CD4-positive, alpha-beta memory T cell (primary cell): ENCODE data around the gene TEX35. TPM values are rescaled to one million over a fixed set of nuclear protein-coding genes. Genes with fewer than 3 reads are reported as not detected.

Experiments
- CTCF ChIA-PET: fragments of 350-600 bp; sonication (Branson Sonifier 250); formaldehyde crosslinking; loops from one replicate; lab custom pipeline; 2021; ENCODE audit warnings: inconsistent platforms; ENCODE audit not compliant: partially characterized antibody; lab: Charles Lee
- POLR2A ChIA-PET: fragments of 350-600 bp; sonication (Branson Sonifier 250); formaldehyde crosslinking; loops from one replicate; lab custom pipeline; 2021; ENCODE audit not compliant: partially characterized antibody; lab: Charles Lee
- DNase-seq, 5 donors: peaks; one replicate each; pipeline versions ENCODE4 v3.0.0 to v3.0.0-alpha.2; 2020 to 2022; ENCODE audit warnings: mixed read lengths in 1 of 5
- H3K27ac ChIP-seq: one replicate; pipeline ENCODE4 v1.7.0; 2013; ENCODE audit warnings: low read depth, low read length
- H3K27me3 ChIP-seq: 2 replicates; pipeline ENCODE4 v1.7.0; 2013; ENCODE audit warnings: mild to moderate bottlenecking, low read length, moderate library complexity; ENCODE audit not compliant: insufficient read depth
- H3K36me3 ChIP-seq: 2 replicates; pipeline ENCODE4 v1.7.0; 2013; ENCODE audit warnings: mild to moderate bottlenecking, low read length, moderate library complexity; ENCODE audit not compliant: insufficient read depth
- H3K4me1 ChIP-seq: 2 replicates; pipeline ENCODE4 v1.7.0; 2013; ENCODE audit warnings: mild to moderate bottlenecking, low read length, moderate library complexity; ENCODE audit not compliant: insufficient read depth
- H3K4me3 ChIP-seq, 2 donors: one replicate each; pipeline ENCODE4 v1.7.0; 2013; ENCODE audit warnings: low read length in 2 of 2, mild to moderate bottlenecking in 1 of 2
- H3K9me3 ChIP-seq, 2 donors: one replicate each; pipeline ENCODE4 v1.7.0; 2013; ENCODE audit warnings: low read length in 2 of 2, control low read depth in 1 of 2; ENCODE audit not compliant: control insufficient read depth in 1 of 2
- H3K27ac Mint-ChIP-seq, 7 donors: one replicate each; pipeline ENCODE4 v1.8.0; 2020 to 2021; ENCODE audit warnings: mixed read lengths in 7 of 7, mild to moderate bottlenecking in 6 of 7, inconsistent platforms in 3 of 7, moderate library complexity in 3 of 7
- H3K27me3 Mint-ChIP-seq, 2 donors: one replicate each; pipeline ENCODE4 v1.8.0; 2020 to 2021; ENCODE audit warnings: mixed read lengths in 2 of 2
- H3K36me3 Mint-ChIP-seq, 2 donors: one replicate each; pipeline ENCODE4 v1.8.0; 2020 to 2021; ENCODE audit warnings: mixed read lengths in 2 of 2, inconsistent platforms in 1 of 2, mild to moderate bottlenecking in 1 of 2
- H3K4me1 Mint-ChIP-seq, 4 donors: one replicate each; pipeline ENCODE4 v1.8.0; 2020 to 2021; ENCODE audit warnings: mixed read lengths in 4 of 4, mild to moderate bottlenecking in 1 of 4
- H3K4me3 Mint-ChIP-seq, 8 donors: one replicate each; pipeline ENCODE4 v1.8.0; 2020 to 2021; ENCODE audit warnings: mixed read lengths in 8 of 8, mild to moderate bottlenecking in 7 of 8, moderate library complexity in 6 of 8, inconsistent platforms in 3 of 8
- H3K9me3 Mint-ChIP-seq, 8 donors: one replicate each; pipeline ENCODE4 v1.8.0; 2020 to 2021; ENCODE audit warnings: mixed read lengths in 8 of 8, mild to moderate bottlenecking in 5 of 8, inconsistent platforms in 3 of 8, moderate library complexity in 1 of 8
- intact Hi-C: fragments of 100-400 bp; cut with micrococcal nuclease; formaldehyde crosslinking; loops from one replicate; pipeline ENCODE4 v1.15.1; 2023
- polyA plus RNA-seq, 2 donors: library from polyadenylated mRNA; unstranded; fragments of 300-500 nt; fragmentation: Illumina TruSeq; gene quantifications; one replicate each; pipeline ENCODE4 v1.2.3, GENCODE V29; 2021
- total RNA-seq, 2 experiments: library from RNA; stranded (reverse); gene quantifications; one replicate each; pipeline ENCODE4 v1.2.3, GENCODE V29; 2021

TEX35 gene
- total and polyA plus RNA-seq, 4 experiments from 2014 or later: 0.16 TPM; not detected in 3

DNA sequence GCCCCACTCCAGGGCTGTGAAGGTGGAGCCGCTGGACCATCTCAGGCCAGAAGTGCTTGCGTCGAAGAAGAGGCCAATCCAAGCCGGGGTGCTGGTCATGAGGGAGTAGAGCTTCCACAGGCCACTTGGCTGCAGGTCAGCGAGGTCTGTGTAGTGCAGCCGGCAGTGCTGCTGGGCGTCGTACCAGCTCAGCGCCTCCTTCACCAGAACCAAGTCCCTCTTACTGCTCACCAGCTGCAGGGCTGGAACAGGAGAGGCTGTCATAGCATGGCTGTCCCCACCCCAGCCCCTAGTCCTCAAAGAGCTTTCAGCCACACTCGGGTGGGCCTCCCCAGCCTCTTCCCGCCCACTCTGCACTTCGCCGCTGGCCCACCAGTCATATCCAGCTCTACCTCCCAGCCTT, 18.3 kb upstream of the TEX35 start:
- peaks cover 0 to 5% of the 10 kb centered on the region in 2 donors for H3K27me3 Mint-ChIP-seq
- no peak overlapping the region for H3K27ac ChIP-seq
- no peak for DNase-seq
- H3K9me3 ChIP-seq: no peaks in the 10 kb centered on the region
- no peaks in the 10 kb centered on the region for H3K4me1 Mint-ChIP-seq
- no peak overlapping the region for H3K4me3 ChIP-seq
- H3K4me1 ChIP-seq: no peaks in the 10 kb centered on the region
- POLR2A ChIA-PET: no interaction called here
- CTCF ChIA-PET: interaction anchor here (0.6 kb wide), 2 partner anchors 47 to 584 kb away, joined by 3 read pairs; no protein-coding TSS in a partner anchor
- no peaks in the 10 kb centered on the region for H3K9me3 Mint-ChIP-seq
- intact Hi-C loops: no loop called here
- no peaks in the 10 kb centered on the region for H3K27me3 ChIP-seq
- H3K36me3 ChIP-seq: no peaks in the 10 kb centered on the region
- no peak overlapping the region for H3K4me3 Mint-ChIP-seq
- no peaks in the 10 kb centered on the region for H3K36me3 Mint-ChIP-seq
- H3K27ac Mint-ChIP-seq: no peak overlapping the region

DNA sequence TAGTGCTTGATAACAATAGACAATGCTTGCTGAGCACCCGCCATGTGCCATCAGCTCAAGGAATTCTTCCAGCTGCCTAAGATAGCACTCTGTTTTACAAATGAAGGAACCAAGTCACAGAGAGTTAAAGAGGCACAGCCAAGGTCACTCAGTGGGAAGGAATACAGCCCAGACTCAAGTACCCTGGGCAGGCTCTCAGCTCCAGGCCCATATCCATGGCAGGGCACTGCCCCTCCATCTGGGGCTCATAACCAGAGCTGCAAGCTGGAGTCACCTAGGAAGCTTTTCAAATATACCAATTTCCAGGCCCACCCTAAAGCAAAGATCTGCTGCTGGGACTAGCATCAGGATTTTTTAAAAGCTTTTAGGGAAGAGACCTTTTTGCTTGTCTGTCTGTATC, 17.8 kb upstream of the TEX35 start:
- ChIA-PET POLR2A (no interaction called here), CTCF (interaction anchor here (0.6 kb wide), 2 partner anchors 47 to 583 kb away, joined by 3 read pairs; no protein-coding TSS in a partner anchor)
- Mint-ChIP-seq H3K27ac (no peak overlapping the region), H3K36me3 (no peaks in the 10 kb centered on the region), H3K9me3 (no peaks in the 10 kb centered on the region), H3K27me3 (peaks cover 0 to 5% of the 10 kb centered on the region in 2 donors), H3K4me3 (no peak overlapping the region), H3K4me1 (no peaks in the 10 kb centered on the region)
- H3K9me3 ChIP-seq: no peaks in the 10 kb centered on the region
- H3K36me3 ChIP-seq: no peaks in the 10 kb centered on the region
- H3K4me3 ChIP-seq: no peak overlapping the region
- no peaks in the 10 kb centered on the region for H3K4me1 ChIP-seq
- no peak for DNase-seq
- intact Hi-C loops: no loop called here
- no peaks in the 10 kb centered on the region for H3K27me3 ChIP-seq
- H3K27ac ChIP-seq: no peak overlapping the region

DNA sequence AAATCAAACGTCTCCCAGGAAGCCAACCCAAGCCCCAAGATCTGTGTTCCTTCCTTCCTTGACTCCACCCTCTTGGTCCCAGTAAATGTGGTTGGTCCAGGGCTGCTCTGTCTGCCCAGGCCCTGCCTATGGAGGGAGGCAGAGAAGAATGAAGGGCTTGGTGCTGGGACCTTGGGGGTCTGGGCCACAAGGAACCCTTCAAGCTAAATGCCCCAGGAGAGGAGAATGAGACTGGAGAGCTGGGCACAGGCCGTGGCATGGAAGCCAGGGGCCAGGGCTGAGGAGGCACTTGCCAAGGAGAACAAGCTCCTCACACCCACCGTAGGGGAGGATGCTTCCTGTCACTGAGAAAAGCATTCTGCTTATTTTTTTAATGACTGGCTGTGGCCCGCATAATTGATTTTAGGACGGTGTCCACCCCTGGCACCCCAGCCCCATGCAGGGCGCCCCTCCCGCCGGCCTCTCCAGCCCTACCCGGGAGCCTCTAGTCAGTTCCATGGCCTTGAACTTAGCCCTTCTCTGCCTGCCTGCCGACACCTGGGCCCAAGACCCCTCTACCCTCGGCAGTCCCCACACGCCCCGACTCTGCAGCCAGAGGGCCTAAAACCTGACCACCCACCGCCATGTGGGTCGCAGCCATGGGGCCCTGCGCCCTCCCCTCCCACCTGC, 17.0 kb upstream of the TEX35 start:
- Mint-ChIP-seq H3K36me3 (no peaks in the 10 kb centered on the region), H3K9me3 (no peaks in the 10 kb centered on the region), H3K4me3 (no peak overlapping the region), H3K27ac (no peak overlapping the region), H3K27me3 (peaks cover 0 to 5% of the 10 kb centered on the region in 2 donors), H3K4me1 (no peaks in the 10 kb centered on the region)
- no peaks in the 10 kb centered on the region for H3K36me3 ChIP-seq
- DNase-seq: no peak
- intact Hi-C loops: no loop called here
- H3K9me3 ChIP-seq: no peaks in the 10 kb centered on the region
- ChIA-PET POLR2A (no interaction called here), CTCF (no interaction called here)
- H3K4me1 ChIP-seq: no peaks in the 10 kb centered on the region
- H3K4me3 ChIP-seq: no peak overlapping the region
- no peaks in the 10 kb centered on the region for H3K27me3 ChIP-seq
- no peak overlapping the region for H3K27ac ChIP-seq

DNA sequence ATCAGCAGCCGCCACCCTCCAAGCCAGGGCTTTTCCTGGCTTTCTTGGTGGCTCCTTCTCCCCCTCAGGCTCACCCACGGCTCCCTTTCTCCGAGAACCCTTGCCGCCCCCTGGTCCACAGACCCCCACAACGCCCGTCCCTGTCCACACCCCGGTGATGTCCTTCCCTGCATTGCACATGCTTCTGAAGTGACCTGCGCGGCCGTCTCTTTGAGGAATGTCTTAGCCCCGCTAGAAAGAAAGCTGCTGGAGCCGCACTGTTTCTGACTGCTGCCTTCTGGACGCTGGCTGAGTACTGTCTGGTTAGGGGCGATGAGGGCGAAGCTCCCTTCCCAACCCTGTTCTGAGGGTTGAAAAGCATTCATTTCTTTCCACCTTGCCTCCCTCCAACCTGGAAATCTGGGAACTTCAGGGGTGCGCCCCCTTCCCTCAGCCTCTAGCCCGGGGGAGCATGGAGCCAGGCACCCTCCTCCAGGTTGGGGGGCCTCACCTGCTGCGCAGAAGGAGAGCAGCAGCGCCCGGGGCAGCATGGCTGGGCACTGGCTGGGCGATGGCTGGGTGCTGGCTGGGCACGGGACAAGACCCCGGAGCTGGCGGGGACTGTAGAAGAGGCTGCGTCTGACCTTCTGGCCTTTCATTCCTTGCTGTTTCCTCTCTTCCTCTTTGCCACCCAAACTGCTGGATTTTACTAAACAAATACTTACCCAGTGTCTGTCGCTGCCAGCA, 16.3 kb upstream of the TEX35 start, which contains the start of gene CLEC20A:
Gene CLEC20A, minus strand, starts transcription at position 555 of the 726 bp plus-strand sequence. Its CDS starts 25 bp downstream, at position 530.
- no peaks in the 10 kb centered on the region for H3K9me3 Mint-ChIP-seq
- H3K36me3 Mint-ChIP-seq: no peaks in the 10 kb centered on the region
- Histone ChIP-seq H3K4me3 (no peak within 1 kb of the TSS), H3K27ac (no peak within 1 kb of the TSS), H3K9me3 (no peaks in the 10 kb centered on the region), H3K27me3 (no peaks in the 10 kb centered on the region), H3K36me3 (no peaks in the 10 kb centered on the region), H3K4me1 (no peaks in the 10 kb centered on the region)
- peaks cover 0 to 5% of the 10 kb centered on the region in 2 donors for H3K27me3 Mint-ChIP-seq
- H3K4me1 Mint-ChIP-seq: no peaks in the 10 kb centered on the region
- intact Hi-C loops: no loop called here
- ChIA-PET CTCF (no interaction called here), POLR2A (no interaction called here)
- H3K4me3 Mint-ChIP-seq: no peak within 1 kb of the TSS
- no peak for DNase-seq
- no peak within 1 kb of the TSS for H3K27ac Mint-ChIP-seq

DNA sequence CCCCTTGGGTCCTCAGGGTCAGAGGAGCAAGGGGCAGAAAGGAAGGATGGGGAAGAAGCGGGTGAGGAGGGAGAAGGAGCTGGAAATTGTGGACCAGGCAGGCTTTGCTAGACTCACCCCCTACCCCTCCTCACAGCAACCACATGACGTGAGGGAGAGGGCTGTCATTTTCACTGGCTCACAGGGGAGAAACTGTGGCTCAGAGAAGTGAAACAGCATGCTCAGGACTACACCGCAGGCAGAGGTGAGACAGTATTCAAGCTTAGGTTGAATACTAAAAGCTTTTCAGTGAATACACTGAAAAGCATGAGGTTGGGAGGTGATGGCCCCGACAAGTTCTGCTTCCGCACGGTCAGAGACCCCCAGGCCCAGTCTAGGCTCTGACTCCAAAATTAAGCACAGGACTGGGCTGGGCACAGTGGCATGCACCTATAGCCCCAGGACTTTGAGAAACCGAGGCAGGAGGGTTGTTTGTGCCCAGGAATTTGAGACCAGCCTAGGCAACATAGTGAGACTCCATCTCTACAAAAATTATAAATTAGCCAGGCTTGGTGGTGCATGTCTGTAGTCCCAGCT, 14.9 kb upstream of the TEX35 start:
- Mint-ChIP-seq H3K9me3 (no peaks in the 10 kb centered on the region), H3K4me1 (no peaks in the 10 kb centered on the region), H3K36me3 (no peaks in the 10 kb centered on the region), H3K27me3 (peaks cover 0 to 5% of the 10 kb centered on the region in 2 donors), H3K27ac (no peak overlapping the region), H3K4me3 (no peak overlapping the region)
- no peaks in the 10 kb centered on the region for H3K27me3 ChIP-seq
- ChIA-PET POLR2A (no interaction called here), CTCF (no interaction called here)
- H3K36me3 ChIP-seq: no peaks in the 10 kb centered on the region
- no peaks in the 10 kb centered on the region for H3K4me1 ChIP-seq
- no peak for DNase-seq
- H3K4me3 ChIP-seq: no peak overlapping the region
- intact Hi-C loops: no loop called here
- H3K27ac ChIP-seq: no peak overlapping the region
- H3K9me3 ChIP-seq: no peaks in the 10 kb centered on the region

DNA sequence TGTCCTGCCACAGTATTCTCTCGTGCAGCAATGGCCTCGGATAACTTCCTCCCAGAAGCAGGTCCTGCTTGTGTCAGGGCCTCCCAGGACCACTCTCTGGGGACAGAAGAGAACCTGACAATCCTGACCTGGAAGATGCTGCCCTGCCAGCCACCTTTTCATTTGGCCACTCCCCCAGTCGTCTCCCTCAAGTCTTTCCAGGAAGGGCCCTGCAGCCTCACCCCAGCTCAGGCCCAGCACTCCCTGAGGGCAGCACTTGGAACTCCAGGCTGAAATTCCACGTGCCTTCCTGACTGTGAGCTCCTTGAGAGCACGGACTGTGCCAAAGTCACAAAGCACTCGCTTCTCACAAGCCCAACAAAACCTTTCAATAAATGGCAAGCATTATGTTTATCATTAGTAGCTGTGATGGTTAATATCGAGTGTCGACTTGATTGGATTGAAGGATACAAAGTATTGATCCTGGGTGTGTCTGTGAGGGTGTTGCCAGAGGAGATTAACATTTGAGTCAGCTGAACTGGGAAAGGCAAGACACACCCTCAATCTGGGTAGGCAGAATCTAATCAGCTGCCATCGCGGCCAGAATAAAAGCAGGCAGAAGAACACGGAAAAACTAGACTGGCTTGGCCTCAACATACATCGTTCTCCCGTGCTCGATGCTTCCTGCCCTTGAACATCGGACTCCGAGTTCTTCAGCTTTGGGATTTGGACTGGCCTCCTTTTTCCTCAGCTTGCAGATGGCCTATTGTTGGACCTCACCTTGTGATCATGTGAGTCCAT, 13.8 kb upstream of the TEX35 start:
- Mint-ChIP-seq H3K4me3 (no peak overlapping the region), H3K27ac (no peak overlapping the region), H3K36me3 (no peaks in the 10 kb centered on the region), H3K27me3 (peaks cover 0 to 5% of the 10 kb centered on the region in 2 donors), H3K9me3 (no peaks in the 10 kb centered on the region), H3K4me1 (no peaks in the 10 kb centered on the region)
- Histone ChIP-seq H3K4me1 (no peaks in the 10 kb centered on the region), H3K27ac (no peak overlapping the region), H3K27me3 (no peaks in the 10 kb centered on the region), H3K9me3 (no peaks in the 10 kb centered on the region), H3K36me3 (no peaks in the 10 kb centered on the region), H3K4me3 (no peak overlapping the region)
- CTCF ChIA-PET: no interaction called here
- DNase-seq: no peak
- intact Hi-C loops: no loop called here
- POLR2A ChIA-PET: no interaction called here
